ENCODE results near the gene RAB10. TPM values are rescaled to one million over a fixed set of nuclear protein-coding genes. Genes with fewer than 3 reads are reported as not detected.
"Not testable (repeated sequence)": the region's sequence is repeated elsewhere in the genome, so short reads cannot be mapped to it uniquely, and the experiment has no call there.

The RAB10 gene
- total RNA-seq, 1 experiment from 2014 or later, result 117 TPM

DNA sequence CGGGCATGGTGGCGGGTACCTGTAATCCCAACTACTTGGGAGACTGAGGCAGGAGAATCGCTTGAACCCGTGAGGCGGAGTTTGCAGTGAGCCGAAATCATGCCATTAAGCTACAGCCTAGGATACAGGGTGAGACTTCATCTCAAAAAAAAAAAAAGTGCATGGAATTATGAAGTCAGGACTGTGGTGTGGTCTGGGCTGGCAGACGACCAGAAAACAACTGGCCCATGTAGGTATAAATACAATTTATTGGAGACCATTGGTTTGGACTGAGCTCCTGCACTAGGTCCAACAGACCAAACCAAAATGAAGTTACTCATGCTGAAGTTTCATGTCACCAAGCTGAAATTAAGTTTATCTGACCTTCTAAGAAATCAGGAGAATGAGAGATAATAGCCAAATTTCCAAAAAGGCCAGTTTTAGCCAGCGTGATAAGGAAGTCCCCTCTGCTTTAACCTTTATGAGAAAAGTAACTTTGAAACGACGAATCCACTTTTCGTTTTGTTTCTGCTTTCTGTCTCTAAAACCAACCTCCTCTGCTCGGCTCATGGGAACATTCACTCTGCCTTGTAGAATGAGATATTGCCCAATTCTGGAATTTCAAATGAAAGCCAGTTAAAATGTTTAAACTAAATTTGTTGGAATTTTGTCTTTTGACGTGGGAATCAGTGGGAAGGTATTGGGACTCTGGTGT, 17.7 kb upstream of the RAB10 start:
- no peak for DNase-seq (ENCODE audit: low read depth)

- not testable (repeated sequence) for DNase-seq (ENCODE audit: low read depth)
These were observed 17.2 kb upstream of the RAB10 start for GRCh38 chr2:26016706-26017045.

DNA sequence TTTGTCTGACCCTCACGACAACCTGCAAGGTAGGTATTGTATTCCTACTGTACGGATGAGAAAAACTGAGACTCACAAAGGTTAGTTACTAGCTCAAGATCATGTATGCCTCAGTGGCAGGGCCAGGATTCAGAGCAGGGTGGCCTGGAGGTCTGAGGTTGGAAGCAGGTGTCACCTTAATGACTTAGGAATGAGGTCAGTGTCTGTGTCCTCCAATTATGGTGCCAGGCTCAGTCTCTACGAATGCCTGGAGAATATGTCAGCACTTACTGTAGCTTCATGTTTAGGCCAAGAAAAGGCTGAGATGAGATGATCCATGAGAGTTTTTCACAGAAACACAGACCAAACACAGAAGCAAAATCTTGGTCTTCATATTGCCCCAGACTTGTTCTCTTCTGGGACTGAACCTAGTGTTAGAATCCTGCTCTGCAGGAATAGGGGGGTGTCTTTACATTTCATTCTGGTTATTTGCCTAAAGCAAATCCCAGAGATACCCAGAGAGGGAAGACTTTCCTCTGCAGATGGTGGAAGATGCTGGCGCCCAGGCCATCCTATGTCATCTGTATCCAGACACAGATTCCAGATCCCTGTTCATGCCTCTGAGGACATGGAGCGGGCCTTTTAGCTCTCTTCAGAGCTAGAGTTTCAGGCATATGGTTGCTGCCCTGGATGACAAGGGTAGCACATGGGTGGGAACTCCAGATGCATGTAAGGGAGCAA, 16.3 kb upstream of the RAB10 start:
- DNase-seq (ENCODE audit: low read depth), result no peak

- peak; percentile 93 for DNase-seq (ENCODE audit: low read depth)
These were observed 15.5 kb upstream of the RAB10 start for GRCh38 chr2:26018184-26019055.

GRCh38 chr2:26020231-26020640, 13.6 kb upstream of the RAB10 start:
- DNase-seq (ENCODE audit: low read depth), result no peak

DNA sequence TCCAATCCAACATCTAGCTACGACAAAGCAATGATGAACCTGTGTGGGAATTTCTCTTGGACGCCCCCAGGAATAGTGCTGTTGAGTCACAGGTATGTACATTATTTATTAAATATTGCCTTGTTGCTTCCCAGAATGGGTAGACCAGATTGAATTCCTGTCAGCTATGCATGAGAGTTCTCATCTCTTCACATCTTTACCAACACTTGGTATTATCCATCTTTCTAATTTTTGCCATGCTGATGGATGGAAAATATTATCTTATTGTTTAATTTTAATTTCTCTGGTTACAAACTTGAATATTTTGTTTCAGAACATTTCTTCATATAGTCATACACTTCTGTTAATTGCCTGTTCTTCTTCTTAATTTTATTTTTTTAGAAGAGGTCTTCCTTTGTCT, 9.6 kb upstream of the RAB10 start:
- DNase-seq (ENCODE audit: low read depth), result no peak

- DNase-seq (ENCODE audit: low read depth), result no peak
These were observed 8.4 kb upstream of the RAB10 start for GRCh38 chr2:26025509-26025908.

- DNase-seq (ENCODE audit: low read depth), result not testable (repeated sequence)
These were observed 5.8 kb upstream of the RAB10 start for GRCh38 chr2:26028083-26028482.

GRCh38 chr2:26032586-26033269, 1.2 kb upstream of the RAB10 start:
- DNase-seq (ENCODE audit: low read depth), result not testable (repeated sequence)

- no peak for DNase-seq (ENCODE audit: low read depth)
These were observed 540 bp upstream of the RAB10 start for GRCh38 chr2:26033270-26033817.

- DNase-seq (ENCODE audit: low read depth), result peak; percentile 33
These were observed 731 bp downstream of the RAB10 start for GRCh38 chr2:26034637-26034992.

DNA sequence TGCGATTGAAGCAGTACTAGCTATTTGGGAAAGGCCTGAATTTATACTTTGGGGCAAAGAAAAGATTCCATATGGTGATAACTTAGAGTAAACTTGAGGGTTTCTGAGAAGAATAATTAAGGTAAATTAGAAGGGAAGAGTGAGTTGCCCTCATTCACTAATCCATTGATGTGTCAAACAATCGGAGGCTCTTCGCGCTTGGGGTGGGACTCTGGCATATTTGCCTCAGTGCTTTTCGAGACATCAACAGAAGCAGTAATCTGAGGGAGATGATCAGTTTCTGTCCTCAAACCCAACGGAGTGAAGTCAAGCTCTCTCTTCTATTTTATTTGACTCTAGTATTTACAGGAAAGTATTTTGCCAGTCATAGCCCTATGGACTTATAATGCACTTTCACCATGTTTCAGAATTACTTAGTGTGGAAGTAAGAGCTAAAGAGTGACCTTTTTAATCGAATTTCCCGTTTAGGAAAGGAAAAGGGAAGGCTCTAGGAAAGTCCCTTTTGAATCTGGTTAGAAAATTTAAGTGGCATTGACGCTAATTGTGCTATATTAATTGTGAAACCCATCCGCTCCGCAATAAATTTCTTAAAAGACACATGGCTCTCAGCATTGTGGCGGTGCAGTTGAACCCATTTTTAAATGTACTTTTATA, 1.3 kb downstream of the RAB10 start:
- peak; percentile 12 for DNase-seq (ENCODE audit: low read depth)

GRCh38 chr2:26039603-26040323, 5.9 kb downstream of the RAB10 start:
- no peak for DNase-seq (ENCODE audit: low read depth)

DNA sequence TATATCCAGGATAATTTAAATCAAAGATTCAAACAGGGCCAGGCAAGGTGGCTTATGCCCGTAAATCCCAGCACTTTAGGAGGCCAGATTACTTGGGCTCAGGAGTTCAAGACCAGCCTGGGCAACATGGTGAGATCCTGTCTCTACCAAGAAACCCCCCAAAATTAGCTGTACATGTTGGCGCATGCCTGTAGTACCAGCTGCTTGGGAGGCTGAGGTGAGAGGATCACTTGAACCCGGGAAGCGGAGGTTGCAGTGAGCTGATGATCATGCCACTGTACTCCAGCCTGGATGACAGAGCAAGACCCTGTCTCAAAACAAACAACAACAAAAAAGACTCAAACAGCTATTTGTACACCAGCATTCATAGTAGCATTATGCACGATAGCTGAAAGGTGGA, 9.2 kb downstream of the RAB10 start:
- DNase-seq (ENCODE audit: low read depth), result no peak

DNA sequence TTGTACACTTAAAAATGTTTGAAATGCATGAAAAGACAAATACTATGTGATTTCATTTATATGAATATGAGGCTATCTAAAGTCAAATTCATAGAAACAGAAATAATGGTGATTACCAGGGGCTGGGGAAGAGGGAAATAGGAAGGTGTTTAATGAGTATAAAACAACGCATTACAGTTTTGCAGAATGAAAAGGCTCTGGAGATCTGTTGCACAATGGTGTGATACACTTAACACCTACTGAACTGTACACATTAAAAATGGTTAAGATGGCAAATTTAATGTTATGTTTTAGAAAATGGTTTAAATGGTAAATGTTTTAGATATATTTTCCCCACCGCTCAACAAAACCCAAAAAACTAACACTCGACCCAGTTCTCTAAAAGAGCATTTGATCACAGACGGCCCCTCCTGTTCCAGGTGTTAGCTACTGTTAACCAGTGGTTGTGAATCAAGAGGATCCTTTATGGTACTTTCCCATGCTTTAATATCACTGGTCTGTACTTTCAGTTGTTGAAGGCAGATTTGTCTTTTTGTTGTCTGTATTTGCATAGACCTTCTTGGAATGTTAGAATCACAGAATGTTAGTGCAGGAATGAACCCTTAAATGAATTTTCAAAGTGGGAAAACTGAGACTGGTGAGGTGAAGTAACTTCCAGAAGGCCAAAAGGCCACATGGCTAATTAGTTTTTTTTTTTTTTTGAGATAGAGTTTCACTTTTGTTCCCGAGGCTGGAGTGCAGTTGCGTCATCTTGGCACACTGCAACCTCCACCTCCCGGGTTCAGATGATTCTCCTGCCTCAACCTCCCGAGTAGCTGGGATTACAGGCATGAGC, 10.2 kb downstream of the RAB10 start:
- peak; percentile 57 for DNase-seq (ENCODE audit: low read depth)

DNA sequence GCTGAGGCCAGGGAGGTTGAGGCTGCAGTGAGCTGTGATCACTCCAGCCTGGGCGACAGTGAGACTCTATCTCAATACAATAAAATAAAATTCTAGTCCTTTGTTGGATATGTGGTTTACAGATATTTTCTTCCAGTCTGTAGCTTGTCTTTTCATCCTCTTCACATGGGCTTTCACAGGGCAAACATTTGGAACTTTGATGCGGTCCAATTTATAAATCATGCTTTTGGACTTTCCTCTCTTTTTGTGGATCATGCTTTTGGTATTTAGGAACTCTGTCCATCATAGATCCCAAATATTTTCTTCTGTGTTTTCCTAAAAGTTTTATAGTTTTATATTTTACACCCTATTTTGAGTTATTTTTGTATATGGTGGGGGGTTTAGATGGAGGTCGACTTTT, 14.9 kb downstream of the RAB10 start:
- no peak for DNase-seq (ENCODE audit: low read depth)

DNA sequence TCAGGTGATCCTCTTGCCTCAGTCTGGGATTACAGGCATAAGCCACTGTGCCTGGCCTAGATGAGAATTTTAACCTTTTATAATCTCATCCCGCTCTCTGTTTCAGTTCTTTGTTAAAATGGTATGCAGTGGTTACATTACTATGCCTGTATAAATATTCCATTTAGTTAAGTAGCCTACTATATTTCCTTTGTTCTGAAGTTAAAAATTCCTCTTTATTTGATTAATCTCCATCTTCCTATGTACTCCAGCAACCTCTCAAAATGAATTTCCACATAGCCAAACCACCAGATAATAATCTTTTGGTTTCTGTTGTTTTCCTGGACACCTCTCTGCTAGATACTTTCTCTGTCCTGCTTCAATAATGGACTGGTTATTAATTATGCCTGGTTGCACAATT, 15.8 kb downstream of the RAB10 start:
- no peak for DNase-seq (ENCODE audit: low read depth)

DNA sequence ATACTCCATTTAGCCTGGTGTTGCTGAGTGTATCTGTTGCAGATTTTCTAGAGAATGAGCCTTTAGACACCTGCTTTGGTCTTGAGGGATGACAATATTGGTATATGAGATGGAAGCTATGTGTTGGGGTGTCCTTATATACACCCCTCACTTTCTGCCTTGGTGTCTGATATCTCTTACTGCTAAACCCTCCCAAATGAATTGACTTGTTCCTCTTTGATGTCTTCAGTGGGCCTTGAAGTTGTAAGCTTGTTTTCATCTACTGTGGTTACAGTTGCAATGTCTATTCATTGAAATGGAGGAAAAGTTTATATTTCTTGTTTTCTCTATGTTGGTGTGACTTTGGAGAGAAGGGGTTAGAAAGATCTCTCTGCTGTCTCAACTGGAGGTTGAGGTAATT, 18.9 kb downstream of the RAB10 start:
- DNase-seq (ENCODE audit: low read depth), result no peak

GRCh38 chr2:26054598-26055348, 20.9 kb downstream of the RAB10 start:
- DNase-seq (ENCODE audit: low read depth), result peak; percentile 11
